ENCODE results near the gene ZNF467.

ZNF467 gene

GRCh38 chr7:149785402-149785801, 12.0 kb upstream of the ZNF467 start:
- no peaks in the 10 kb centered on the region for H3K9me3 ChIP-seq
- no peak for TF ChIP-seq CTCF (IDR thresholded peaks at IDR 0.05; ENCODE audit: low read depth, low read length)
- H3K4me3 ChIP-seq (ENCODE audit: low read depth, low read length), result no peak overlapping the region
- H3K36me3 ChIP-seq, result no peaks in the 10 kb centered on the region
- no peaks in the 10 kb centered on the region for H3K27me3 ChIP-seq
- no peaks in the 10 kb centered on the region for H3K4me1 ChIP-seq
- DNase-seq, result no peak

- Histone ChIP-seq H3K4me1 (no peaks in the 10 kb centered on the region), H3K9me3 (no peaks in the 10 kb centered on the region), H3K4me3 (ENCODE audit: low read depth, low read length) (no peak overlapping the region), H3K36me3 (no peaks in the 10 kb centered on the region), H3K27me3 (no peaks in the 10 kb centered on the region)
- TF ChIP-seq CTCF (IDR thresholded peaks at IDR 0.05; ENCODE audit: low read depth, low read length), result no peak
- DNase-seq, result no peak
Observed at GRCh38 chr7:149784251-149784608, 10.8 kb upstream of the ZNF467 start.

GRCh38 chr7:149783386-149784250, 10.2 kb upstream of the ZNF467 start:
- Histone ChIP-seq H3K4me3 (ENCODE audit: low read depth, low read length) (no peak overlapping the region), H3K27me3 (no peaks in the 10 kb centered on the region), H3K9me3 (no peaks in the 10 kb centered on the region), H3K4me1 (no peaks in the 10 kb centered on the region), H3K36me3 (no peaks in the 10 kb centered on the region)
- DNase-seq, result no peak
- TF ChIP-seq CTCF (IDR thresholded peaks at IDR 0.05; ENCODE audit: low read depth, low read length), result no peak

- H3K27me3 ChIP-seq, result no peaks in the 10 kb centered on the region
- H3K9me3 ChIP-seq, result no peaks in the 10 kb centered on the region
- no peak for DNase-seq
- TF ChIP-seq CTCF (IDR thresholded peaks at IDR 0.05; ENCODE audit: low read depth, low read length), result no peak
- no peaks in the 10 kb centered on the region for H3K36me3 ChIP-seq
- H3K4me1 ChIP-seq, result no peaks in the 10 kb centered on the region
- H3K4me3 ChIP-seq (ENCODE audit: low read depth, low read length), result no peak overlapping the region
Observed at GRCh38 chr7:149782682-149783345, 9.4 kb upstream of the ZNF467 start.

- TF ChIP-seq CTCF (IDR thresholded peaks at IDR 0.05; ENCODE audit: low read depth, low read length), result no peak
- DNase-seq, result no peak
Observed at GRCh38 chr7:149781921-149782320, 8.5 kb upstream of the ZNF467 start.

More at GRCh38 chr7:149781921-149782320, 8.5 kb upstream of the ZNF467 start:
- H3K36me3 ChIP-seq, result no peaks in the 10 kb centered on the region
- H3K9me3 ChIP-seq, result no peaks in the 10 kb centered on the region
- peaks cover under 1% of the 10 kb centered on the region; the same call in 1 of the 2 replicates for H3K4me1 ChIP-seq
- H3K4me3 ChIP-seq (ENCODE audit: low read depth, low read length), result no peak overlapping the region
- no peaks in the 10 kb centered on the region for H3K27me3 ChIP-seq

Data from BE2C (cell line).